Colonic mucosa (tissue), 4 donors: ENCODE data around the gene KIT. TPM values are rescaled to one million over a fixed set of nuclear protein-coding genes. Genes with fewer than 3 reads are reported as not detected.

Experiments
- DNase-seq: peaks from one replicate; pipeline ENCODE4 v3.0.0-alpha.2; 2020
- H3K27ac ChIP-seq: fragments of 200-600 bp; one replicate; pipeline ENCODE4 v1.8.0; 2021
- H3K27me3 ChIP-seq: fragments of 200-600 bp; one replicate; pipeline ENCODE4 v1.8.0; 2021
- H3K36me3 ChIP-seq: fragments of 200-600 bp; one replicate; pipeline ENCODE4 v1.8.0; 2021
- H3K4me1 ChIP-seq: fragments of 200-600 bp; one replicate; pipeline ENCODE4 v1.8.0; 2021; ENCODE audit warnings: mild to moderate bottlenecking
- H3K4me3 ChIP-seq: fragments of 200-600 bp; one replicate; pipeline ENCODE4 v1.8.0; 2021
- H3K9ac ChIP-seq, 2 donors: one replicate each; pipeline ENCODE4 v1.7.0; 2013; ENCODE audit warnings: control low read depth in 2 of 2, low read depth in 2 of 2, low read length in 2 of 2
- H3K9me3 ChIP-seq: fragments of 200-600 bp; one replicate; pipeline ENCODE4 v1.8.0; 2021
- CTCF ChIP-seq: fragments of 200-600 bp; IDR thresholded peaks from one replicate; pipeline ENCODE4 v1.8.0; 2022; ENCODE audit warnings: antibody characterized with exemption, mild to moderate bottlenecking
- intact Hi-C: fragments of 100-400 bp; cut with DNase I; formaldehyde crosslinking; loops from one replicate; pipeline ENCODE4 v1.14.1; 2022
- total RNA-seq, 2 donors: library from RNA; stranded (reverse); fragmentation: NEBNext Ultra II Directional in 1 of 2; extraction: Animal tissue kit (Norgen Biotek cat#: 25700) in 1 of 2; gene quantifications; one replicate each; pipeline ENCODE4 v1.2.1, GENCODE V29; 2021
- donor health status: healthy.
- donor health status: DM: no; HTN: no; CAD: no.
- donor health status: DM: no; HTN: no; CAD: no.

Gene KIT
- total RNA-seq, 2 donors from 2014 or later, result 9.3 to 10.0 TPM

DNA sequence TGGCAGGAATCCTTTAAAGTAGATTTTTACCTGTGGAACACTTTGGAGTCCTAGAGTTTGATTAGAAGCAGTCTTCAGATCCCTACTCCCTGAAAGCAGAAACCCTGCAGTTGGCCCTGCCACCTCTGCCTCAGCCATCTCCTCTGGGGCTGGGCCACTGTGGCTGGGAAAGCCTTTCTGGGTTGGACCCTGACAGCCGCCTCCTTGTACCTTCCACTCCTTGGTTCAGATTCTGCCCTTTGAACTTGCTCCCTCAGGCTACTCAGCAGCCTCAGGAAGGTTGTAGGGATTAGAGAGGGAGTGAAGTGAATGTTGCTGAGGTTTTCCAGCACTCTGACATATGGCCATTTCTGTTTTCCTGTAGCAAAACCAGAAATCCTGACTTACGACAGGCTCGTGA is 65.5 kb downstream of the KIT start:
- no peaks in the 10 kb centered on the region for H3K27me3 ChIP-seq
- no peak overlapping the region for H3K9ac ChIP-seq
- no peaks in the 10 kb centered on the region for H3K4me1 ChIP-seq
- H3K4me3 ChIP-seq, result no peak overlapping the region
- H3K9me3 ChIP-seq, result no peaks in the 10 kb centered on the region
- intact Hi-C loops, result no loop called here
- H3K27ac ChIP-seq, result no peak overlapping the region
- no peaks in the 10 kb centered on the region for H3K36me3 ChIP-seq
- TF ChIP-seq CTCF, result no peak
- DNase-seq, result no peak

DNA sequence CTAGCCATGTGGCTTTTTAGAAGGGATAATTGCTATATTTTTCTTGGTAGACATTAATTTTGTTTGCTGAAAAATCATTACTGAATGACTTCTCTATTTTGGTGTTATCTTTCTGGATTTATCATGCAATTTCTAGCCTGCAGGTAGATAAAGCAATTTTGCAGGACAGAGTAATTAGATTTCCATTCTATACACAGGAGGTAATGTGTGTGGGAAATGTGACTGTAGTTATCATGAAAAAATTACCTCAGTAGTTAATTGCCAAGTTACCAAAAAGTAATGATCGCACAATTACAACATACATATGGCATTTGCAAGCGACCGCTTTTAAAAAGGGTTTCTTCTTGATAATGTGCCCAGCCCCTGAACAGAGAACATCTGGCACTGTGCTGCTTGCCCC is 66.1 kb downstream of the KIT start:
- no peaks in the 10 kb centered on the region for H3K27me3 ChIP-seq
- no peaks in the 10 kb centered on the region for H3K9me3 ChIP-seq
- intact Hi-C loops, result no loop called here
- H3K9ac ChIP-seq, result no peak overlapping the region
- no peak overlapping the region for H3K4me3 ChIP-seq
- H3K27ac ChIP-seq, result no peak overlapping the region
- no peak for TF ChIP-seq CTCF
- H3K36me3 ChIP-seq, result no peaks in the 10 kb centered on the region
- H3K4me1 ChIP-seq, result no peaks in the 10 kb centered on the region
- DNase-seq, result no peak

- TF ChIP-seq CTCF, result no peak
- no peaks in the 10 kb centered on the region for H3K9me3 ChIP-seq
These were observed 69.2 kb downstream of the KIT start for GRCh38 chr4:54726907-54727306.

GRCh38 chr4:54727346-54727745 is 69.6 kb downstream of the KIT start:
- no peaks in the 10 kb centered on the region for H3K9me3 ChIP-seq
- H3K27me3 ChIP-seq, result no peaks in the 10 kb centered on the region
- H3K9ac ChIP-seq, result no peak overlapping the region
- H3K27ac ChIP-seq, result no peak overlapping the region
- intact Hi-C loops, result no loop called here
- H3K4me3 ChIP-seq, result no peak overlapping the region
- no peak for DNase-seq
- TF ChIP-seq CTCF, result no peak
- no peaks in the 10 kb centered on the region for H3K4me1 ChIP-seq
- H3K36me3 ChIP-seq, result no peaks in the 10 kb centered on the region

More at GRCh38 chr4:54726907-54727306, 69.2 kb downstream of the KIT start:
- H3K4me3 ChIP-seq, result no peak overlapping the region
- no peaks in the 10 kb centered on the region for H3K36me3 ChIP-seq
- H3K27ac ChIP-seq, result no peak overlapping the region
- no peak overlapping the region for H3K9ac ChIP-seq
- no peaks in the 10 kb centered on the region for H3K4me1 ChIP-seq
- no peaks in the 10 kb centered on the region for H3K27me3 ChIP-seq
- intact Hi-C loops, result no loop called here
- DNase-seq, result no peak

- H3K4me1 ChIP-seq, result no peaks in the 10 kb centered on the region
- no peak for DNase-seq
- no peak overlapping the region for H3K27ac ChIP-seq
- no peaks in the 10 kb centered on the region for H3K9me3 ChIP-seq
- H3K27me3 ChIP-seq, result no peaks in the 10 kb centered on the region
- H3K36me3 ChIP-seq, result no peaks in the 10 kb centered on the region
- no peak overlapping the region for H3K9ac ChIP-seq
- TF ChIP-seq CTCF, result no peak
- intact Hi-C loops, result no loop called here
- H3K4me3 ChIP-seq, result no peak overlapping the region
These were observed 70.6 kb downstream of the KIT start for GRCh38 chr4:54728368-54728767.

DNA sequence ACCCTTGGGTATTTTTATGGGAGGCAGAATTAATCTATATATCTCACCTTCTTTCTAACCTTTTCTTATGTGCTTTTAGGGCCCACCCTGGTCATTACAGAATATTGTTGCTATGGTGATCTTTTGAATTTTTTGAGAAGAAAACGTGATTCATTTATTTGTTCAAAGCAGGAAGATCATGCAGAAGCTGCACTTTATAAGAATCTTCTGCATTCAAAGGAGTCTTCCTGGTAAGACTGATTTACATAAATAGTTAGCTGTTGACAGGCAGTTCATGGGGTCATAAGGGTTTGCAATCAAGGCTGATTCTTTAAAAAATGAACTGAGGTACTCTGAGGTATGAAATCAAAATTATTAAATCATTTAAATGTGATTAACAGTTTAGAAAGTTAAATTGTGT is 71.5 kb downstream of the KIT start:
- no peak for TF ChIP-seq CTCF

More for the DNA sequence above, 71.5 kb downstream of the KIT start:
- Histone ChIP-seq H3K4me1 (no peaks in the 10 kb centered on the region), H3K36me3 (no peaks in the 10 kb centered on the region), H3K9me3 (no peaks in the 10 kb centered on the region), H3K4me3 (no peak overlapping the region), H3K27ac (no peak overlapping the region), H3K9ac (no peak overlapping the region), H3K27me3 (no peaks in the 10 kb centered on the region)
- no peak for DNase-seq
- intact Hi-C loops, result no loop called here
